GM19238 (cell line): ENCODE measurements around the gene DCAF16.
"Not testable (repeated sequence)": the region's sequence is repeated elsewhere in the genome, so short reads cannot be mapped to it uniquely, and the experiment has no call there.

Experiments
- DNase-seq: peaks from one replicate; pipeline ENCODE4 v3.0.0; 2011; ENCODE audit warnings: low spot score; ENCODE audit not compliant: insufficient read length

DCAF16 gene

DNA sequence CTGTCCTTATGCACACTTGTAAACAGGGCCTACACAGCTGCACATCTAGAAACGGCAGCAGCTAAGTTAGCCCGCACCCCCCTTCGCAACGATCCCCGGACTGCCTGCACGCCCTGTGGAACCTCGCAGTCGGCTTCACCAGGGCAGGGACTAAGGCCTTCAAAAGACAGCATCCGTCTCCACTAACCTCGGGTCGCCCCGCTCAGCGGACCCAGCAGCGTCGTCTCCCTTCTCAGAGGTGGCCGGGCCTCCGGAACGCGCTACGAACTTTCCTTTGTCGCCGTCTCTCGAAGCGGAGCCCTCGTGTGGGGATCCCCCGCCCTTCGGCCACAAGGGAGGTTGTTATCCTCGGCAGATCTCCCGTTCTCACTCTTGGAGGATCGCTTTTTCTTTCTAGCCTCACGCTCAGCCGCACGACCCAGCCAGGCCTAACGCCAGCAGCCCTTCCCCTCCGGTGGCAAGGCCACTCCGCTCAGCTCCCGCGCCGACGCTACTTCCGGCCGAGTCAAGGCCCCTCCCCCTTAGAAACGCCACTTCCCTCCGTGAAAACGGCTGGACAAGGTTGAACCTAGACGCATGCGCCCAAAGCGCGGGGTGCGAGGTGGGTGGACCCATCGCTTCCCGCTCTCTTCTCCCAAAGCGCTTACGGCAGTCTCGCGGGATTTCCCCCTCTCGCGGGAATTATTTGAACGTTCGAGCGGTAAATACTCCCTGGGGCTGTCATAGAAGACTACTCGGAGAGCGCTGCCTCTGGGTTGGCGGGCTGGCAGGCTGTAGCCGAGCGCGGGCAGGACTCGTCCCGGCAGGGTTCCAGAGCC is at the start of gene DCAF16, which contains the start of gene NCAPG:
Gene DCAF16 (minus strand): TSS at position 498 of the 818 bp plus-strand sequence. CDS start 6,616 bp downstream, outside the sequence.
Gene NCAPG (plus strand): TSS at position 720 of the 818 bp plus-strand sequence. CDS start 99 bp downstream, outside the sequence.
- DNase-seq, result peak; percentile 79

DNA sequence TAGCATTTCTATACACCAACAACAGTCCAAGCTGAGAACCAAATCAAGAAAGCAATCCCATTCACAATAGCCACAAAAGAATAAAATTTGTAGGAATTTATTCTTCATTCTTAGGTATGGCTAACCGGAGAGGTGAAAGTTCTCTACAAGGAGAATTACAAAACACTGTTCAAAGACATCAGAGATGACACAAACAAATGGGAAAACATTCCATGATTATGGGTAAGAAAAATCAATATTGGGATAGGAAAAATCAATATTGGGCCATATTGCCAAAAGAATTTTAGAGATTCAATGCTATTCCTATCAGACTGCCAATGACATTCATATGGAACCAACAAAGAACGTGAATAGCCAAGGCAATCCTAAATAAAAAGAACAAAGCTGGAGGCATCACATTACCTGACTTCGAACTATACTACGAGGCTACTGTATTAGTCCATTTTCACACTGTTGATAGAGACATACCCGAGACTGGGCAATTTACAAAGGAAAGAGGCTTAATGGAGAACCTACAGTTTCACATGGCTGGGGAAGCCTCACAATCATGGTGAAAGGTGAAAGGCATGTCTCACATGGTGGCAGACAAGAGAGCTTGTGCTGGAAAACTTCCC is 49.3 kb upstream of the DCAF16 start:
- DNase-seq, result no peak

DNA sequence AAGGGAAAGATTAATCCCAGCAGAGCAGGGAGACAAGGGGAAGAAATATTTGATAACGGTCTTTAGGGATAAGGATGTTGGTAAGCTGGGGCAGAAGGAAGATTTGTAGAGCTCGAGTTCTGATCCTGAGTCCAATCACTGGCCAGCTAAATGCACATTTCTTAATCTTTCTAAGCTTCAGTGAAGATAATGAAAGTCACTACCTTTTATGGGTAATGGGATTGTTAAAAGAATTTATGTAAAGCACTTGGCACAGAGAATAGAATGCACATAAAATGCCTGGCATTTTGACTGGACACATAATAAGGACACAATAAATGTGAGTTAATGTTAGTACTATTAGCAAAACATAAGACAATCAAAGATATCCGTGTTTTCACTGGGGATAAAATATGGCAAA is 43.5 kb upstream of the DCAF16 start:
- DNase-seq, result no peak

DNA sequence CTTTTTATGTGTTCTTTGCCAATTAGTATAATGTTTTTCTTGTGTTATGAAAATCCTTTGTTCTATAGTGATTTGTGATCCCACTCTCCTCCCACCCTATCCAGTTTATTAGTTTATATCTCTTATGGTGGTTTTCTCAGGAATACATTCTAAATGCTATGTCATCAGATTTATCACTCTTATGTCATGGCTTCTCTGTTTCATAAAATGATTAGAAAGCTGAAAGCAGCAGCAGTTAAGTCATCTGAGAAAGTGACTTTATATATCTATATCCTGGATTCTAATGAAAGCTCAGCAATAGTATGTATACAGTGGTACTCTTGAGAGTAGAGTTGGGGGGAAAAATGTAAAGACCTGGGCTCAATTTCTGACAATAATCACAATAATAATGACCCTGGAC is 41.4 kb upstream of the DCAF16 start:
- no peak for DNase-seq

DNA sequence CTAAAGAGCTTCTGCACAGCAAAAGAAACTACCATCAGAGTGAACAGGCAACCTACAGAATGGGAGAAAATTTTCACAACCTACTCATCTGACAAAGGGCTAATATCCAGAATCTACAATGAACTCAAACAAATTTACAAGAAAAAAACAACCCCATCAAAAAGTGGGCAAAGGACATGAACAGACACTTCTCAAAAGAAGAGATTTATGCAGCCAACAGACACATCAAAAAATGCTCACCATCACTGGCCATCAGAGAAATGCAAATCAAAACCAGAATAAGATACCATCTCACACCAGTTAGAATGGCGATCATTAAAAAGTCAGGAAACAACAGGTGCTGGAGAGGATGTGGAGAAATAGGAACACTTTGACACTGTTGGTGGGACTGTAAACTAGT is 39.7 kb upstream of the DCAF16 start:
- not testable (repeated sequence) for DNase-seq

DNA sequence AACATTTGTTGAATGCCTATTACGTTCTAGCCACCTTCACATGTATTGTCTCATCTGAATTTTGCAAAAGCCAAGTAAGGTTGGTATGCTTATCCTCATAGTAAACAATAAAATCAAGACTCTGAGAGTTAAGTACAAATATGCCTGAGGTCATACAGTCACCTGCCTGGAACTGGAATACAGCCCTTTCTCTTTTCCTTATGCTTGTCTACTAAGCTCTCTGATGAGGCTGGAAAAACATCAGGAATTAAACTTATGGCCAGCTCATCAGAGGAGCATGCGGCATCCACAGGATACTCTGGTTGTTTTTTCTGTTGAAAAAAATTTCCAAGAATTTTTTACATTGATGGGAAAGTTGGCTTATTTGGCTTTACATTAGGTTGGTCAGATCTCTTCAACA is 35.7 kb upstream of the DCAF16 start:
- DNase-seq, result no peak

DNA sequence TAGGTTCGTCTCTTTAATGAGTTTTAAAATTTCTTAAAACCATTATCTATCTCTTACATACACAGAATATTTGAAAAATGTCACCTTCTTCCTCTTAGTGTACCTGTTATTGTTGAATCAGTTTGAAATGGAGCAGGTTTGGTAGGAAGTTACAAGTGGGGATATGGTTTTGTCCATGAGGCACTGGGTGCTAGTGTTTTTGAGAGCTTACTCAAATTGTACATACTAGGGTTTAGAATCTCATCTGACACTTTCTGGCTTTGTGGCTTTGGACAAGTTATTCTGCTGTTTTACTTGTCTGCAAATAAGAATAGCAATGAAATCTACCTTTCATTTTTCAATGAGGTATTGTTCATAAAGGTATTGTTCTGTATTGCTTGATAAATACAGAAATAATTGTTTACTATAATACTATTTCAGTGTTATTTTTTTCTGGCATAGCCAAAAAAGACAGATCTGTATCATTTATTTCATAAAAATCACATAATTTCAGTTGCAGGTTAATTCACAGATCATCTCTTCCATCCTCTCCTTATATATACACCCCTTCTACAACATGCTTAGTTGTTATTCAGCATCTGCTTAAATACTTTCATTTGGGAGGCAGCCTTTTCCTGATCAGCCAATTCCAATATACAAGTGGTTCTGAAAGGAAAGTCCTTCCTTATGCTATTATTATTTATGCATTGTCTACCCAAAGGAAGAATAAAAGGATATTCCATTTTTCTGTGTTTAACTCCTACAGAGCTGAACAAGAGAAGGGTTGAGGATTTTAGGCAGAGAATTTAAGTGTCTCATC is 13.5 kb upstream of the DCAF16 start:
- no peak for DNase-seq

DNA sequence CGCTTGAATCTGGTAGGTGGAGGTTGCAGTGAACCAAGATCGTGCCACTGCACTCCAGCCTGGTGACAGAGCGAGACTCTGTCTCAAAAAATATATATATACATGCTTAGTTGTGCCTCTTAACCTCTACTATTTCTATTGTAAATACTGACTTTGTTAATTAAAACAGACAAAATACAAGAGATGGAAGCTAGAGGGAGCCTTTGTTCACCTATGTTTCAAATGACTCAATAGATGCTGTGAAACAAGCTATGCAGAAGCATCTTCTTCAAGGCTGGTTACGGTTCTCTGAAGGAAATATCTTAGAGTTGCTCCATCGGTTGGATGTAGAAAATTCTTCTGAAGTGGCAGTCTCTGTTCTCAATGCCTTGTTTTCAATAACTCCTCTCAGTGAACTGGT is 6.5 kb upstream of the DCAF16 start:
- DNase-seq, result no peak

DNA sequence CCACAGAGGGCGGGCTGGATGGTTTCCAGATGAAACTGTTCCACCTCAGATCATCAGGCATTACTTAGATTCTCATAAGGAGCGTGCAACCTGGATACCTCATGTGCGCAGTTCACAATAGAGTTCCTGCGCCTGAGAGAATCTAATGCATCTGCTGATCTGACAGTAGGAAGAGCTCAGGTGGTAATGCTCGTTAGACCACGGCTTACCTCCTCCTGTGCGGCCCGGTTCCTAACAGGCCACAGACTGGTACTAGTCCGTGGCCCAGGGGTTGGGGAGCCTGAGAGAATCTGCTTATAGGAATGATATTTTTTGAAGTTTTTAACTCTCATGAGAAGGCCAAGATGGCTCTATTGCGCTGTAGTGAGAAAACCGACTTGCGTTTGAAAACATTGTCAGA is 5.6 kb upstream of the DCAF16 start:
- DNase-seq, result no peak

DNA sequence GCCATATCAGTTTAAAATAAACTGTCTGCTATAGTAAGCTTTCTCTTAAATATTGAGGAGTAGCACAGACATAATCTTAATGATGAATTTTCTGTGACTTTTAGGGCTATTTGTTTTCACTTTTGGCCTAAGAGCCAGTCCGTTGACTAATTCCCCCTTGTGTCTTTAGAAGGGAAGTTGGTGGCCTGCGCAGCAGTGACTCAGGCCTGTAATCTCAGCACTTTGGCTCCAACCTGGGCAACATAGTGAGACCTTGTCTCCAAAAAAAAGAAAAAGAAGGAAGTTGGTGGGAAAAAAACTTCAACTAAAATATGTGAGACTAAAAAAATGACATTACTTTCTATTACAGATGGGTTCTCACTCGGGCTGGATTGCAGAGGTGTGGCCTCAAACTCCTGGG is 3.6 kb upstream of the DCAF16 start:
- DNase-seq, result no peak

DNA sequence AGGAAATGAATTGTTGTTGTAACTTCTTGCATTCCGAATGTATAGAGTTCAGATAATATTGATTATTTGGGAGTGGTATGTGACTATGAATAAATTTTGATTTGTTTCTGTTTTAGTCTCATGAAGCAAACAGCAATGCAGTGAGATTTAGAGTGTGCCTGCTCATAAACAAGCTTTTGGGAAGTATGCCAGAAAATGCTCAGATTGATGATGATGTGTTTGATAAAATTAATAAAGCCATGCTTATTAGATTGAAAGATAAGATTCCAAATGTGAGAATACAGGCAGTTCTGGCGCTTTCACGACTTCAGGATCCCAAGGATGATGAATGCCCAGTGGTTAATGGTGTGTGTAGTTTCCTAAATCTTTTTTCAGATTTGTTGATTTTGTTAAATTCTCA is 2.2 kb upstream of the DCAF16 start:
- DNase-seq, result no peak

DNA sequence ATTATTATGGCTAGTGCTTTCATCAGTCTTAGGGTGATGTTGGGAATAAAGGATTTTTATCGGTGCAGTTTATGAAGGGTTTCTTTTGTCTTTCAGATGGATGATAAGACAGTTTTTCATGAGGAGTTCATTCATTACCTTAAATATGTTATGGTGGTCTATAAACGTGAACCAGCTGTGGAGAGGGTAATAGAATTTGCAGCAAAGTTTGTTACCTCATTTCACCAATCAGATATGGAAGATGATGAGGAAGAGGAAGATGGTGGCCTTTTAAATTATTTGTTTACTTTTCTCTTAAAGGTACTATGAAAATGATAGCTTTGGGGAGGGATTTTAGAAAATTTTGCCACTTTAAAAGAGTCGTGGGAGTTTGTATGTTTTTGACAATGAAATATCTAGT is 1.6 kb upstream of the DCAF16 start:
- no peak for DNase-seq

DNA sequence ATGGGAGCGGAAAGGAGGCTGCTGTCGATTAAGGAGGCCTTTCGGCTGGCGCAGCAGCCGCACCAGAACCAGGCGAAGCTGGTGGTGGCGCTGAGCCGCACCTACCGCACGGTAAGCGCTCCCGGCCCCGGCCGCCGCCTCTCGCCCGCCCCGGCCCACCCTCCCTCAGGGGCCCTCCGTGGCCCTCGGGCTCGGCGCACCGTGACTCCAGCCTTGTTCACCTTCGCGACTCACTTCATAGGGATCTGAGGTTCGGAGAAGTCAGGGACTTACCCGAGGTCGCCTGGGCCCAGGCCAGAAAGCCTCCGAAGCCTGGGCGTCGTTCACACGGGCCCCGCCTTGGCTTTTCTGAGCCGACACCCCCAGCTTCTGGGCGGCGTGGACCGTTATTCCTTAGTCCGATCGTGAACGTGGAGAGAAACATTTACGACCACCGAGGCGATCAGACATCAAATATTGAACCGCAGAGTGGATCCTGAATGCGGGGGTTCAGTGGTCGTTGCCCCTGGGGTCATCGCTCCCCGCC is 584 bp upstream of the DCAF16 start:
- peak; percentile 4 for DNase-seq

DNA sequence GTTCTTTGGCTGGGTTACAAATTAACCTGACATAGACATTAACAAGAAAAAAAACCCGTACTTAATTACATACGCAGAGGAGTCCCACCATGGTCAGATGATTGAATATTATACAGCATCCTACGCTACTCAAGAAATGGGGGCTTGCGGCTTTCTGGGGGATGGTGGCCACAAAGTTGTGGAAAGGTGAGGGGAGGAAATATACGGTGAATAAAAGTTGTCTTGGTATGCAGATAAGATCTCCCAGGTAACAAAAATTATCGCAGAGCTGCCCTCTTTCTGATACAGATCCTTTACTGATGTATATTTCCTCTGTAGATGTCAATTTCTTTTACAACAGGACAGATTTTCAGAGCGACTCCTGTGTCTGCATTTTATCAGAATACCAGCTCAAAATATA is 890 bp downstream of the DCAF16 start:
- no peak for DNase-seq

DNA sequence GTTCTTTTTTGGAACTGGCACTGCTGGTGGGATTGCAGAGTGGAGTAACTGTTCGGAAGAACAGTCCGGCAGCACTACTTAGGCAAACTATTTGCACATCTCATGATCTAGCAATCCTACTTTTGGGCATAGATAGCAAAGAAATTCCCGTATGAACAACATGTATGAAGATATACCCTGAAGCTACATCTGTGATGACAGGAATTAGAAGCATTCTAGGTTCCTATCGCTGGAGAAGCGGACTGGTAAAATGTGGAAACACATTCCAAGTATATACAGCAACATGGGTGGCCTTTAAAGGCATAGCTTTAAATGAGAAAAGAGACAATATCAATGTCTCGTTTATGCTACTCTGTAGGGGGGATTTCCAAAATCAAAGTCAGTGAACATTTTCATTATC is 3.1 kb downstream of the DCAF16 start:
- DNase-seq, result no peak

DNA sequence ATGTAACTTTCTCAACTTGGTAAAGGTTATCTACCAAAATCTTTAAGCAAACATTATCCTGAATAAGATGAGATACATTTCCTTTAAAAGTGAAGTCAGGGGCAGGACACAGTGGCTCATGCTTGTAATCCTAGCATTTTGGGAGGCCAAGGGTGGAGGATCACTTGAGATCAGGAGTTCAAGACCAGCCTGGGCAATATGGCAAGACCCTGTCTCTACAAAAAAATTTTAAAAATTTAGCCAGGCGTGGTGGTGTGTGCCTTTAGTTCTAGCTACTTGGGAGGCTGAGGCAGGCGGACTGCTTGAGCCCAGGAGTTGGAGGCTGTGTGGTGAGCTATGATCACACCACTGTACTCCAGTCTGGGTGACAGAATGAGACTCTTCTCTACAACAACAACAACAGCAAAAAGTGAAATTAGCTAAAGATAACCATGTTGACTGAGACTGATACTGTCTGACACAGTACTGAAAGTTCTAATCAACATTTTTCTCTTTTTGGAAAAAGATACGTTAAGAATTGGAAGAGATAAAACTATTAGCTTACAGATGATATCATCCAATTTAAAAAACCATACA is 4.9 kb downstream of the DCAF16 start:
- DNase-seq, result no peak

DNA sequence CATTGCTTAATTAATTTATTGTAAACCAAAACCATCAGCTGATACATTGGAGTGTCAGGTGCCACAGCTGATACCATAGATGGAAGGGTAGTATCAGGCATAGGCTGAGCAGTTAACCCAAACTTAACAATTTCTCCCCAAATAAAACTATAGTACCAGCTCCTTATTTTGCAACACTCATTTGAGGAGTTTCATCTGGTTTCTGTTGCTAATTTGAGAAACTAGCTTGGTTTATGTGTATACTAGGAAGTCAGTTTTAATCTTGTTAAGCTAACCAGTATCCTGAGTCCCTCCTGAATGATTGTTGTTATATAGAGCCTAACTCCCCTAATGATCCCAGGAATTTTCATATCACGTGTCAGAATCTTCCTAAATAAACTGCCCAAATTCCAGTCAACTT is 12.7 kb downstream of the DCAF16 start:
- DNase-seq, result no peak

DNA sequence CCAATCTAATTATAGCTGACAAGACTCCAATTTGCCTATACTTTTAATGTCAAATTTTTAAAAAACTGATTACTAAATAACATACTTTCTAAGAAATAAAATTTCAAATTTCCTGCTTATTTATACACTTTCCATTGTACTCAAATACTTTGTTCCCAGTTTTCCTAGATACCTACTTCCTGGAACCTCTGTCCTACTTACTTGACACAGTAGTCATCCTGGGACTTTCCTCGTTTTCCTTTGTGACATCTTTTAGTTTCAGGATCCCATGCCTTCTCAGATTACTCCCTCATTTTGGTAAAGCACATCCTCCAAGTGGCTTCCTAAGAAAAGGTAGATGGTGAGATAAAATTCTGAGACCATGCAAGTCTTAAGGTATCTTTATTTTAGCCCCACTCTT is 15.8 kb downstream of the DCAF16 start:
- DNase-seq, result no peak

DNA sequence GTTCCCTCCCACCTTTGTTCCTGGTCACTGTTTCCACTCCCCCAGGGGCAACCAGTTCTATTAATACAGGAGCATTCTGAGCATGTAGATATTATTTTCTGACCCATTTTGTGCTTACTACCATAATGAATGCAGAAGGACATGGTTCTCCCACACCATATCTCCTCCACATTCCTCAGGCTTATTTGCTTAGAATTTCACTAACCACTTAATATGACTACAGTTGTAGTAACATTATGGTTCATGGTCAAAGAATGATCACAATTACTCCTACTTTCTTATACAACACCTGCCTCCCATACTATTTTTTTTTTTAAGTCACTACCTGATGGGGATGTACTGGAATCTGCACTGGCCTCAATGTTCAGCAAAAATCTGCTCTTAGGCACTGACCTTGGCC is 21.6 kb downstream of the DCAF16 start:
- no peak for DNase-seq

DNA sequence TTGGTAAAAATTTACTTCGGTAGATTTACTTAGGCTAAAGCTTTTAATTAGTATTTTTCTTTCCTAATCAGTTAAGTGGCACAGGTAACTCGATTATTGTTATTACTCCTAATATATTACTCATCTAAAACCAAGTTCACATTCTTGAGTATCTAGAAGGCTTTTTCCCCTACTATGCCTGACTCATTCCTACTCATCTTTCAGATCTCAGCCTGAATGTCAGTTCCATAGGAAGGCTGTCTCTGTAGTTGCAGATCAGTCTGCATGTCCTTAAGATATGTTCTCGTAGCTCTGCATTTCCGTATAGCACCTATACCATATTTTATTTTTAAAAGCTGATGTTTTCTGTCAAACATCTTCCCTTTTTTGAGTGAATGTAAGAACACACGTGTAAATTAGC is 23.2 kb downstream of the DCAF16 start:
- DNase-seq, result no peak

DNA sequence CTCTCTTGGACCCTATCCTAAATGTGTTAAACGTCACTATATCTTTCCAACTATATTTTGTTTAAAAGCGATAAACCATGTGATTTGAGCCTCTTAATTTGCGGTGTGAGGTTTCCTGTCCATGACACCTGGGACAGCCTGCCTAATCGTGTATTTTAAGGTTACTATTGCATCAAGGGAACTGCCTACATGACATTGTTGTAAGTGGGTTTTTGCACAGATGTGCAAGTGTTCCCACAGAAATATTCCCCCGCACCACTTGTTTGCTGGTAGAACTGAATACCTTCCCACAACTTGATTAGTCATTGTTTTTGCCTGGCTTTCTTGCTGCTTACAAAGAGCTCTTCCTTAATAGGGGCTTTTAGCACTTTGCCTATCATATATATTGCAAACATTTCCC is 24.0 kb downstream of the DCAF16 start:
- DNase-seq, result no peak

DNA sequence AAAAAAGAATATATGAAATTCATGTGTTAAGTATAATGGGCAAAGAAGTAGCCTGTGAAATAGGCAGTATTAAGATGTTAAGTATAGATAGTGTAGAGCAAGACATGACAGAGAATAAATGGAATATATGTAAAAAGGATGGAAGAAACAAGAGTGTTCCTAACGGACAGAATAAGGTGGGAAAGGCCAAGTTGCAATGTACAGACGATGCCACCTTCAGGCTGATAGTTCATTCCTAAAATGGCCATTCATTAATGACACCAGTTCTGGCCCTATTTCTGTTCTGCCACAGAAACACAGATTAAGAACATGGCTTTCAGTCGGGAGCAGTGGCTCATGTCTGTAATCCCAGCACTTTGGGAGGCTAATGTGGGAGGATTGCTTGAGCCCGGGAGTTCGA is 24.7 kb downstream of the DCAF16 start:
- DNase-seq, result no peak
